Iris pigment epithelial cell (primary cell): Measurements from ENCODE around the gene CROCC2.
"Not testable (repeated sequence)": the region's sequence is repeated elsewhere in the genome, so short reads cannot be mapped to it uniquely, and the experiment has no call there.

Experiments
- DNase-seq: peaks from one replicate; pipeline ENCODE4 v3.0.0-alpha.2; 2011; ENCODE audit warnings: low read depth

The CROCC2 gene

GRCh38 chr2:240967681-240968621 is 61.8 kb downstream of the CROCC2 start:
- DNase-seq: no peak

- DNase-seq: no peak
These were observed 62.8 kb downstream of the CROCC2 start for GRCh38 chr2:240968731-240969624.

- DNase-seq: no peak
These were observed 64.0 kb downstream of the CROCC2 start for GRCh38 chr2:240970104-240970503.

GRCh38 chr2:240970816-240971215 is 64.7 kb downstream of the CROCC2 start:
- DNase-seq: no peak

- DNase-seq: no peak
These were observed 66.1 kb downstream of the CROCC2 start for GRCh38 chr2:240972201-240972600.

- no peak for DNase-seq
These were observed 66.7 kb downstream of the CROCC2 start for GRCh38 chr2:240972636-240973521.

GRCh38 chr2:240974771-240975572 is 68.8 kb downstream of the CROCC2 start:
- no peak for DNase-seq

GRCh38 chr2:240975903-240976302 is 69.8 kb downstream of the CROCC2 start:
- DNase-seq: not testable (repeated sequence)

GRCh38 chr2:240981280-240981679 is 75.1 kb downstream of the CROCC2 start:
- DNase-seq: peak; percentile 23

- DNase-seq: no peak
These were observed 76.0 kb downstream of the CROCC2 start for GRCh38 chr2:240981871-240982800.

GRCh38 chr2:240982821-240983281 is 76.7 kb downstream of the CROCC2 start:
- DNase-seq: no peak

- DNase-seq: peak; percentile 57
These were observed 77.3 kb downstream of the CROCC2 start for GRCh38 chr2:240983361-240983995.

GRCh38 chr2:240983996-240984498 is 77.9 kb downstream of the CROCC2 start:
- DNase-seq: no peak

GRCh38 chr2:240985881-240986786 is 80.0 kb downstream of the CROCC2 start:
- no peak for DNase-seq

GRCh38 chr2:240986787-240987411 is 80.8 kb downstream of the CROCC2 start:
- no peak for DNase-seq

- DNase-seq: no peak
These were observed 81.5 kb downstream of the CROCC2 start for GRCh38 chr2:240987588-240987987.

GRCh38 chr2:240988146-240988545 is 82.0 kb downstream of the CROCC2 start:
- no peak for DNase-seq
